NCI-H345 treated with DMSO at 0.1 percent for 48 hours (cell line): ENCODE measurements around the gene PEAK1.

Experiments
- DNase-seq: peaks from one replicate; lab custom pipeline; 2025; ENCODE audit not compliant: unreplicated experiment; lab: John Stamatoyannopoulos, UW

PEAK1 gene

GRCh38 chr15:77419836-77420609, at the start of gene PEAK1:
PEAK1 (minus strand) TSS chr15:77420104; CDS start chr15:77181926, 238,178 bp downstream.
- DNase-seq = peak; percentile 85

- no peak for DNase-seq
Observed at GRCh38 chr15:77468896-77469295, 49.0 kb upstream of the PEAK1 start.

- DNase-seq = no peak
Observed at GRCh38 chr15:77466521-77466920, 46.6 kb upstream of the PEAK1 start.

- no peak for DNase-seq
Observed at GRCh38 chr15:77464129-77464865, 44.4 kb upstream of the PEAK1 start.

GRCh38 chr15:77461486-77461885, 41.6 kb upstream of the PEAK1 start:
- no peak for DNase-seq

GRCh38 chr15:77459031-77459430, 39.1 kb upstream of the PEAK1 start:
- no peak for DNase-seq

GRCh38 chr15:77457905-77458265, 38.0 kb upstream of the PEAK1 start:
- DNase-seq = no peak

GRCh38 chr15:77457191-77457904, 37.4 kb upstream of the PEAK1 start:
- DNase-seq = no peak

GRCh38 chr15:77456746-77457145, 36.8 kb upstream of the PEAK1 start:
- no peak for DNase-seq

GRCh38 chr15:77455696-77456321, 35.9 kb upstream of the PEAK1 start:
- DNase-seq = no peak

- no peak for DNase-seq
Observed at GRCh38 chr15:77454951-77455350, 35.0 kb upstream of the PEAK1 start.

- DNase-seq = no peak
Observed at GRCh38 chr15:77454265-77454664, 34.4 kb upstream of the PEAK1 start.

GRCh38 chr15:77446840-77447390, 27.0 kb upstream of the PEAK1 start:
- DNase-seq = no peak

- no peak for DNase-seq
Observed at GRCh38 chr15:77440378-77440999, 20.6 kb upstream of the PEAK1 start.

GRCh38 chr15:77437264-77437663, 17.4 kb upstream of the PEAK1 start:
- DNase-seq = no peak

- no peak for DNase-seq
Observed at GRCh38 chr15:77436822-77437221, 16.9 kb upstream of the PEAK1 start.

GRCh38 chr15:77430652-77431051, 10.7 kb upstream of the PEAK1 start:
- no peak for DNase-seq

- no peak for DNase-seq
Observed at GRCh38 chr15:77430213-77430612, 10.3 kb upstream of the PEAK1 start.

GRCh38 chr15:77426871-77427270, 7.0 kb upstream of the PEAK1 start:
- DNase-seq = no peak

- no peak for DNase-seq
Observed at GRCh38 chr15:77426377-77426776, 6.5 kb upstream of the PEAK1 start.

- DNase-seq = no peak
Observed at GRCh38 chr15:77425104-77425503, 5.2 kb upstream of the PEAK1 start.
